Fibroblast of lung (primary cell): ENCODE measurements around the gene MDC1. TPM values are rescaled to one million over a fixed set of nuclear protein-coding genes. Genes with fewer than 3 reads are reported as not detected.

Experiments used
- DNase-seq, 2 donors: peaks; one replicate each; pipeline versions ENCODE4 v3.0.0 to v3.0.0-alpha.2; 2010; ENCODE audit warnings: low read depth in 2 of 2
- H2AFZ ChIP-seq: 2 replicates; pipeline ENCODE4 v1.5.1; 2012; ENCODE audit warnings: low read length, control low read depth, inconsistent platforms
- H3K27ac ChIP-seq: 2 replicates; pipeline ENCODE4 v1.5.1; 2011; ENCODE audit warnings: low read length, control low read depth; ENCODE audit not compliant: insufficient read depth
- H3K27me3 ChIP-seq: 2 replicates; pipeline ENCODE4 v1.5.1; 2011; ENCODE audit warnings: mild to moderate bottlenecking, low read length; ENCODE audit not compliant: control insufficient read depth, insufficient read depth
- H3K36me3 ChIP-seq: 2 replicates; pipeline ENCODE4 v1.5.1; 2011; ENCODE audit warnings: low read length; ENCODE audit not compliant: control insufficient read depth, insufficient read depth
- H3K4me1 ChIP-seq: 2 replicates; pipeline ENCODE4 v1.5.1; 2011; ENCODE audit warnings: low read length; ENCODE audit not compliant: control insufficient read depth, insufficient read depth; ENCODE audit errors: extremely low read depth
- H3K4me2 ChIP-seq: 2 replicates; pipeline ENCODE4 v1.5.1; 2011; ENCODE audit warnings: low read length, control low read depth; ENCODE audit not compliant: insufficient read depth; ENCODE audit errors: extremely low read depth
- H3K4me3 ChIP-seq, 4 experiments: fragments of 200-600 bp in 1 of 4; sonication (generic) in 1 of 4; replicated peaks in 1 of 4; 2 replicates each; pipeline ENCODE4 v1.5.1; 2011 to 2016; ENCODE audit warnings: low read length in 4 of 4, low read depth in 3 of 4, mild to moderate bottlenecking in 3 of 4, control low read depth in 2 of 4, inconsistent platforms in 1 of 4, mixed read lengths in 1 of 4; ENCODE audit not compliant: insufficient read depth in 1 of 4; ENCODE audit errors: control extremely low read depth in 1 of 4
- H3K79me2 ChIP-seq: 2 replicates; pipeline ENCODE4 v1.5.1; 2012; ENCODE audit warnings: mild to moderate bottlenecking, low read length, inconsistent platforms; ENCODE audit not compliant: control insufficient read depth, insufficient read depth
- H3K9ac ChIP-seq: 2 replicates; pipeline ENCODE4 v1.5.1; 2011; ENCODE audit warnings: mild to moderate bottlenecking, low read length, control low read depth; ENCODE audit not compliant: insufficient read depth
- H3K9me3 ChIP-seq: 2 replicates; pipeline ENCODE4 v1.5.1; 2012; ENCODE audit warnings: low read depth, low read length; ENCODE audit not compliant: control insufficient read depth, insufficient read depth
- H4K20me1 ChIP-seq: 2 replicates; pipeline ENCODE4 v1.5.1; 2011; ENCODE audit warnings: low read length; ENCODE audit not compliant: control insufficient read depth, insufficient read depth; ENCODE audit errors: extremely low read depth
- EZH2 ChIP-seq: IDR thresholded peaks from 2 replicates; pipeline ENCODE4 v1.5.1; 2012; ENCODE audit warnings: low read length, control low read depth, mild to moderate bottlenecking; ENCODE audit errors: missing control alignments
- polyA plus RNA-seq, 2 donors: library from polyadenylated mRNA; depleted of rRNA in 1 of 2; stranded (reverse) in 1 of 2; unstranded in 1 of 2; fragments of >200 nt; gene quantifications; 2 replicates each; pipeline ENCODE4 v1.2.1, GENCODE V29; 2011 to 2012; ENCODE audit warnings: missing spikeins in 1 of 2
- total RNA-seq: library from RNA; depleted of rRNA; stranded (reverse); fragments of >200 nt; gene quantifications from 2 replicates; pipeline ENCODE4 v1.2.1, GENCODE V29; 2014
- TF ChIP-seq, protein P1 (sequence below), 2 donors: IDR thresholded peaks in 1 of 2; conservative IDR thresholded peaks in 1 of 2; 1 replicate in 1 of 2; 2 replicates in 1 of 2; pipeline ENCODE4 v1.5.1; 2011 to 2012; ENCODE audit warnings: low read length in 2 of 2, control low read depth in 1 of 2, inconsistent platforms in 1 of 2, low read depth in 1 of 2, mild to moderate bottlenecking in 1 of 2

MDC1 gene
- total and polyA plus RNA-seq, 2 donors (not counting 1 experiment from before 2014, with no cell fraction given) = 3.3 to 5.0 TPM

DNA sequence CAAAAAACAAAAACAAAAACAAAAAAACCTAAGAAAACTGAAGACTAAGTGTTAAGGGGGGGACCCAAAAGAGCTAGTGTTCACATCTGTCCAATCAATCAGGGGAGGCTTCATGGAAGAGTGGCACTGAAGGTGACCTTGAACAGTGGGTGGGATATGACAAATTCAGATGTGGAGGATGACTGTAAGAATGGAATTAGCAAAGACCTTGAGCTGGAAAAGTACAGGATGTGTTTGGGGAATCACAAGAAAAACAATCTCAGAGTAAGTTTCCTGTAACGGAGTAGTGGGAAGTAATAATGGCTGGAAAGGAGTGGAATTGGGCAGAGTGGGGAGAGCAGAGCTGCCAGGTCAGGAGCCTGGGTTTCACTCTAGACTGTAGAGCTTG lies 30.2 kb upstream of the MDC1 start:
- Histone ChIP-seq H3K36me3 (no peaks in the 10 kb centered on the region), H3K4me2 (no peak overlapping the region), H3K9ac (no peak overlapping the region), H2AFZ (no peak overlapping the region), H3K27ac (no peak overlapping the region), H3K9me3 (no peaks in the 10 kb centered on the region), H3K27me3 (no peaks in the 10 kb centered on the region), H4K20me1 (no peaks in the 10 kb centered on the region), H3K4me1 (peaks cover 19% of the 10 kb centered on the region), H3K79me2 (peaks cover 15% of the 10 kb centered on the region), H3K4me3 (no peak overlapping the region)
- TF ChIP-seq EZH2 = no peak
- TF ChIP-seq, protein P1, sequence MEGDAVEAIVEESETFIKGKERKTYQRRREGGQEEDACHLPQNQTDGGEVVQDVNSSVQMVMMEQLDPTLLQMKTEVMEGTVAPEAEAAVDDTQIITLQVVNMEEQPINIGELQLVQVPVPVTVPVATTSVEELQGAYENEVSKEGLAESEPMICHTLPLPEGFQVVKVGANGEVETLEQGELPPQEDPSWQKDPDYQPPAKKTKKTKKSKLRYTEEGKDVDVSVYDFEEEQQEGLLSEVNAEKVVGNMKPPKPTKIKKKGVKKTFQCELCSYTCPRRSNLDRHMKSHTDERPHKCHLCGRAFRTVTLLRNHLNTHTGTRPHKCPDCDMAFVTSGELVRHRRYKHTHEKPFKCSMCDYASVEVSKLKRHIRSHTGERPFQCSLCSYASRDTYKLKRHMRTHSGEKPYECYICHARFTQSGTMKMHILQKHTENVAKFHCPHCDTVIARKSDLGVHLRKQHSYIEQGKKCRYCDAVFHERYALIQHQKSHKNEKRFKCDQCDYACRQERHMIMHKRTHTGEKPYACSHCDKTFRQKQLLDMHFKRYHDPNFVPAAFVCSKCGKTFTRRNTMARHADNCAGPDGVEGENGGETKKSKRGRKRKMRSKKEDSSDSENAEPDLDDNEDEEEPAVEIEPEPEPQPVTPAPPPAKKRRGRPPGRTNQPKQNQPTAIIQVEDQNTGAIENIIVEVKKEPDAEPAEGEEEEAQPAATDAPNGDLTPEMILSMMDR (conservative IDR thresholded peaks at IDR 0.05 in 1 of 2, IDR thresholded peaks at IDR 0.05 in 1 of 2; ENCODE audit: low read depth in 1 of 2, low read length in 2 of 2) = no peak
- no peak for DNase-seq

GRCh38 chr6:30744054-30744805 lies 27.1 kb upstream of the MDC1 start, which contains the start of gene IER3:
Gene IER3 (minus strand): TSS chr6:30744547. CDS start chr6:30744518, 29 bp downstream.
- H3K4me1 ChIP-seq = peaks cover 23% of the 10 kb centered on the region
- H2AFZ ChIP-seq = no peak within 1 kb of the TSS
- H3K79me2 ChIP-seq = peaks cover 44% of the 10 kb centered on the region
- peak; percentile 90 to 94 for DNase-seq
- H3K9me3 ChIP-seq = no peaks in the 10 kb centered on the region
- peak within 1 kb of the TSS; percentile 60 for H3K4me2 ChIP-seq
- H3K9ac ChIP-seq = peak within 1 kb of the TSS; percentile 96
- H3K27me3 ChIP-seq = no peaks in the 10 kb centered on the region
- H3K4me3 ChIP-seq = peak within 1 kb of the TSS; percentile 79 to 97 (median 92)
- no peaks in the 10 kb centered on the region for H4K20me1 ChIP-seq
- no peak for TF ChIP-seq EZH2
- TF ChIP-seq, protein P1 (conservative IDR thresholded peaks at IDR 0.05 in 1 of 2, IDR thresholded peaks at IDR 0.05 in 1 of 2; ENCODE audit: low read depth in 1 of 2, low read length in 2 of 2) = peak; percentile 64 to 65
- H3K36me3 ChIP-seq = peaks cover 8% of the 10 kb centered on the region
- peak within 1 kb of the TSS; percentile 95 for H3K27ac ChIP-seq

- Histone ChIP-seq H2AFZ (no peak overlapping the region), H3K27ac (peak overlapping the region; percentile 95), H3K4me2 (peak overlapping the region; percentile 60), H3K27me3 (no peaks in the 10 kb centered on the region), H3K9ac (peak overlapping the region; percentile 96), H3K79me2 (peaks cover 51% of the 10 kb centered on the region), H3K4me3 (peak overlapping the region; percentile 79 to 97 (median 92)), H3K9me3 (no peaks in the 10 kb centered on the region), H3K4me1 (peaks cover 18% of the 10 kb centered on the region), H3K36me3 (peaks cover 15% of the 10 kb centered on the region), H4K20me1 (no peaks in the 10 kb centered on the region)
- TF ChIP-seq, protein P1 (conservative IDR thresholded peaks at IDR 0.05 in 1 of 2, IDR thresholded peaks at IDR 0.05 in 1 of 2; ENCODE audit: low read depth in 1 of 2, low read length in 2 of 2) = no peak
- TF ChIP-seq EZH2 = no peak
- DNase-seq = peak in 1 of 2 donors; percentile 29
Observed at GRCh38 chr6:30743099-30744053, 26.3 kb upstream of the MDC1 start.
